Right ventricle myocardium superior (tissue), 1 donor: ENCODE results near the gene DCAF12. TPM values are rescaled to one million over a fixed set of nuclear protein-coding genes. Genes with fewer than 3 reads are reported as not detected.

ENCODE experiments used
- ATAC-seq: fragments of 200-7000 bp; cut with Tn5 transposase; one replicate; pipeline ENCODE4 v1.9.1; 2020; ENCODE audit warnings: mild to moderate bottlenecking; ENCODE audit not compliant: poor library complexity
- DNase-seq: peaks from one replicate; pipeline ENCODE4 v3.0.0-alpha.2; 2020
- intact Hi-C: fragments of 100-400 bp; cut with DNase I; formaldehyde crosslinking; loops from one replicate; pipeline ENCODE4 v1.11.2; 2022
- total RNA-seq: library from RNA; stranded (reverse); fragmentation: NEBNext Ultra II Directional; extraction: Animal tissue kit (Norgen Biotek cat#: 25700); gene quantifications from one replicate; pipeline ENCODE4 v1.2.1, GENCODE V29; 2021
- donor health status: DM: no; HTN: yes; CAD: no; lungs with severe emphysema.

DCAF12 gene
- total RNA-seq, 1 donor from 2014 or later: 14.8 TPM

DNA sequence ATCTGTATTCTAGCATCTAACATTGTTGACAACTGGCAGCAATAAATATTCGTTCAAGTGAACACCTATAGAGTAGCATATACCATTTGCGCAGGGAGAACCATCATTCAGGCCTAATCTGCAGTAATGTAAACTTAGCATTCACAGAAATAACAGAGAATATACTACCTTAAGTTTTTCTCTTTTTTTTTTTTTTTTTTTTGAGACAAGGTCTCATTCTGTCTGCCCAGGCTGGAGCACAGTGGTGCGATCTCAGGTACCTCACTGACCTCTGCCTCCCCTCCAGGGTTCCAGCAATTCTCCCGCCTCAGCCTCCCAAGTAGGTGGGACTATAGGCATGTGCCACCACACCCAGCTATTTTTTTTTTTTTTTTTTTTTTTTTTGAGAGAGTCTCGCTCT is 89.9 kb downstream of the DCAF12 start:
- DNase-seq (no peak), ATAC-seq (no peak)
- intact Hi-C loops: no loop called here

Other genes with a start within 250 kb of the DCAF12 start
- 26.6 TPM for gene UBAP2, start 77.8 kb downstream of the DCAF12 start, total RNA-seq
- 44.0 TPM for gene UBAP1, start 52.3 kb upstream of the DCAF12 start, total RNA-seq
- gene KIF24, start 202.6 kb upstream of the DCAF12 start, total RNA-seq: 0.56 TPM
- 17.7 TPM for gene NUDT2, start 202.9 kb upstream of the DCAF12 start, total RNA-seq